Choroid plexus epithelial cell (primary cell): ENCODE data around the gene AP2A2.

Experiments used
- DNase-seq: peaks from one replicate; pipeline ENCODE4 v3.0.0-alpha.2; 2010; ENCODE audit warnings: low read depth
- H3K4me3 ChIP-seq: 2 replicates; pipeline ENCODE4 v1.5.1; 2011; ENCODE audit warnings: low read depth, mild to moderate bottlenecking, control low read depth, low read length, moderate library complexity
- CTCF ChIP-seq: conservative IDR thresholded peaks from 2 replicates; pipeline ENCODE4 v1.5.1; 2011; ENCODE audit warnings: low read depth, mild to moderate bottlenecking, control low read depth, inconsistent platforms, low read length, moderate library complexity

Gene AP2A2

GRCh38 chr11:886568-886967 is 39.1 kb upstream of the AP2A2 start:
- no peak overlapping the region for H3K4me3 ChIP-seq
- no peak for DNase-seq
- TF ChIP-seq CTCF, result no peak

- H3K4me3 ChIP-seq, result no peak overlapping the region
- DNase-seq, result no peak
Observed at GRCh38 chr11:887589-887988, 38.1 kb upstream of the AP2A2 start.

GRCh38 chr11:888310-889212 is 37.1 kb upstream of the AP2A2 start:
- no peak for DNase-seq
- H3K4me3 ChIP-seq, result no peak overlapping the region
- no peak for TF ChIP-seq CTCF

More at GRCh38 chr11:887589-887988, 38.1 kb upstream of the AP2A2 start:
- no peak for TF ChIP-seq CTCF

- DNase-seq, result no peak
- TF ChIP-seq CTCF, result no peak
- no peak overlapping the region for H3K4me3 ChIP-seq
Observed at GRCh38 chr11:889257-889656, 36.4 kb upstream of the AP2A2 start.

- no peak overlapping the region for H3K4me3 ChIP-seq
- DNase-seq, result no peak
- TF ChIP-seq CTCF, result no peak
Observed at GRCh38 chr11:889687-890475, 35.8 kb upstream of the AP2A2 start.

- DNase-seq, result no peak
- H3K4me3 ChIP-seq, result no peak overlapping the region
- no peak for TF ChIP-seq CTCF
Observed at GRCh38 chr11:890794-891540, 34.7 kb upstream of the AP2A2 start.
